EL (cell line): Measurements from ENCODE around the gene C1orf159.
"Not testable (repeated sequence)": the region's sequence is repeated elsewhere in the genome, so short reads cannot be mapped to it uniquely, and the experiment has no call there.

Experiments
- DNase-seq: peaks from one replicate; pipeline ENCODE4 v3.0.0-alpha.2; 2016

Gene C1orf159

GRCh38 chr1:1148569-1148968 is 32.7 kb upstream of the C1orf159 start:
- DNase-seq = no peak

GRCh38 chr1:1148061-1148460 is 32.2 kb upstream of the C1orf159 start:
- no peak for DNase-seq

GRCh38 chr1:1146596-1146995 is 30.7 kb upstream of the C1orf159 start:
- no peak for DNase-seq

GRCh38 chr1:1146026-1146425 is 30.1 kb upstream of the C1orf159 start:
- DNase-seq = no peak

DNA sequence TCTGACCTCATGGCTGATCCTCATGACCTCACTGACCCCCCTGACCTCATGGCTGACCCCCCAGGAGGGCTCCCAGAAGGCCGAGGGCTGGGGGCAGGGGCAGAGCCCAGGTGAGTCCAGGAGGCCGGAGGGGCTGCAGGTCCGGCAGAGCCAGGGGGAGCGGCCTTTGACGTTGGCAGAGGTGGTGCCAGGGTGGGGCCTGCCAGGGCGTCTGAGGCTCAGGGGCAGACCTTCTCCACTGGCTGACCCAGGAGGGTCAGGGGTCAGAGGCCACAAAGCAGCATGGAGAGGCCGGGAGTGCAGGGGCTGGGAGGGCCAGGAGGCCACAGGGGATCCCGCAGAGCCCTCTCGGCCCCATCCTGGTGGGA is 29.6 kb upstream of the C1orf159 start:
- no peak for DNase-seq

GRCh38 chr1:1144843-1145546 is 29.1 kb upstream of the C1orf159 start:
- DNase-seq = no peak

- no peak for DNase-seq
These were observed 28.4 kb upstream of the C1orf159 start for GRCh38 chr1:1144122-1144842.

DNA sequence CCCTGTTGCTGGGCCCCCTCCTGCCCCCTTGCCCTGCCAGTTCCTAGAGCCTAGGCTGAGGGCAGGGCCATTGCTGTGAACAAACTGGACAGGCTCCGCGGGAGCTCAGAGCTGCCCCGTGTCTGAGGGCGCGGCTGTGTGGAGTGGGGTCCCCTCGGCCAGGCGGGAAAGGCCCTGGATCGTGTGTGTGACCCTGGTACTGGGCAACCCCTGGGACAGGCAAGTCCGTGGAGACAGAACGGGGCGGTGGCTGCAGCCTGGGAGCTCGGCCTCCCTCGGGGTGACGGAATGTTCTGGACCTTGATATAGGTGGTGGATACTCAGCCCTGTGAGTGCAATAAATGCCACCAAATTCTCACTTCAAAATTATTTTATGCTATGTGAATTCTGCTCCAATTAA is 27.7 kb upstream of the C1orf159 start:
- no peak for DNase-seq

- DNase-seq = no peak
These were observed 27.0 kb upstream of the C1orf159 start for GRCh38 chr1:1142844-1143243.

GRCh38 chr1:1142352-1142751 is 26.5 kb upstream of the C1orf159 start:
- DNase-seq = not testable (repeated sequence)

- no peak for DNase-seq
These were observed 26.0 kb upstream of the C1orf159 start for GRCh38 chr1:1141911-1142250.

DNA sequence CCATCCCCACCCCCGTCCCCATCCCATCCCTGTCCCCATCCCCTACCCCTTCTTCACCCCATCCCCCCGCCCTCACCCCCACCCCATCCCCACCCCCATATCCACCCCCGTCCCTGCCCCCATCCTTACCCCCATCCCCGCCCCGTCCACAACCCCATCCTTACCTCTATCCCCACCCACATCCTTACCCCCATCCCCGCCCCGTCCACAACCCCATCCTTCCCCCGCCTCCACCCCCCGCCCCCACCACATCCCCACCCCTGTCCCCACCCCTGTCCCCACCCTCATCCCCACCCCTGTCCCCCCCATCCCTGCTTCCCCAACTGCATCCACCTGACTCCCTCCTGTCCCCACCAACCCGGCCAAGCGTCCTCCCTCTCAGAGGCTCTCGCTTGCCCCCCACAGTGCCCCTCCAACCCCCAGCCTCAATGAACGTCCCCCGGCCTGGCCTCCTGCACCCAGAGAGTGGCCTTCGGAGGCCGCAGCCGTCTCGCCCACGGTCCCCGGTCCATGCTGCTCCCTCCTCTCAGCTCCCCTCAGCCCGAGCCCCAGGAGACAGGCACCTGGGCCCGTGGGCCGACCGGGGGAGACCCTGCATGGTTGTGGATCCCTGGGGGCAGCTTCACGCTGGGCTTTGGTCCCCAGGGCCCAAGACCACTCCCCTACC is 25.5 kb upstream of the C1orf159 start:
- DNase-seq = no peak

- no peak for DNase-seq
These were observed 24.8 kb upstream of the C1orf159 start for GRCh38 chr1:1140673-1141072.

GRCh38 chr1:1137256-1138045 is 21.6 kb upstream of the C1orf159 start:
- no peak for DNase-seq

GRCh38 chr1:1136547-1137230 is 20.8 kb upstream of the C1orf159 start:
- no peak for DNase-seq

DNA sequence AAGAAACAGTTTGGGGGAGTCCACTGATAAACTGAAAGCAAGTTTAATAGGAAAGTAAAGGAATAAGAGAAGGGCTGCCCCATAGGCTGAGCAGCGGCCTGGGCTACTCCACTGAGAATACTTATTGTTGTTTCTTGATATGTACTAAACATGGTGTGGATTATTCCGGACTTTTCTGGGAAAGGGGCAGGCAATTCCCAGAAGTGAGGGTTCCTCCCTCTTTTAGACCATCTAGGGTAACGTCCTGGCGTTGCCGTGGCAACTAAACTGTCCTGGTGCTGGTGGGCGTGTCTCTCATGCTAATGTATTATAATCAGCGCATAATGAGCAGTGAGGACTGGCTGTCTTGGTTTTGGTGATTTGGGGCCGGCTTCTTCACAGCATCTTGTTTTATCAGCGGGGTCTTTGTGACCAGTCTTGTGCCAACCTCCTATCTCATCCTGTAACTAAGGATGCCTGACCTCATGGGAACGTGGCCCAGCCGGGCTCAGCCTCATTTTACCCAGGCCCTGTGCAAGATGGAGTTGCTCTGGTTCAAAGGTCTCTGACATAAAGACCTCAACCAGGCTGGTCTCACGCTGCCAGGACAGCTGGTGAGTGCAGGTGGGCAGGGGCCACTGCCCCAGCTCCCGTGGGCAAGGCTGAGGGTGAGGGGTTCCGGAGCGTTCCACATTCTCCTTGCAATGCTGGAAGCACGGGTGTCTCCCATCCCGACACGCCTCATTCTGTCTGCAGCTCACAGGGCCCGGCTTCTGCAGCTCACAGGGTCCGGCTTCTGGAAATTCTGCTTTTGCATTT is 19.6 kb upstream of the C1orf159 start:
- no peak for DNase-seq

- no peak for DNase-seq
These were observed 18.5 kb upstream of the C1orf159 start for GRCh38 chr1:1134300-1134970.

DNA sequence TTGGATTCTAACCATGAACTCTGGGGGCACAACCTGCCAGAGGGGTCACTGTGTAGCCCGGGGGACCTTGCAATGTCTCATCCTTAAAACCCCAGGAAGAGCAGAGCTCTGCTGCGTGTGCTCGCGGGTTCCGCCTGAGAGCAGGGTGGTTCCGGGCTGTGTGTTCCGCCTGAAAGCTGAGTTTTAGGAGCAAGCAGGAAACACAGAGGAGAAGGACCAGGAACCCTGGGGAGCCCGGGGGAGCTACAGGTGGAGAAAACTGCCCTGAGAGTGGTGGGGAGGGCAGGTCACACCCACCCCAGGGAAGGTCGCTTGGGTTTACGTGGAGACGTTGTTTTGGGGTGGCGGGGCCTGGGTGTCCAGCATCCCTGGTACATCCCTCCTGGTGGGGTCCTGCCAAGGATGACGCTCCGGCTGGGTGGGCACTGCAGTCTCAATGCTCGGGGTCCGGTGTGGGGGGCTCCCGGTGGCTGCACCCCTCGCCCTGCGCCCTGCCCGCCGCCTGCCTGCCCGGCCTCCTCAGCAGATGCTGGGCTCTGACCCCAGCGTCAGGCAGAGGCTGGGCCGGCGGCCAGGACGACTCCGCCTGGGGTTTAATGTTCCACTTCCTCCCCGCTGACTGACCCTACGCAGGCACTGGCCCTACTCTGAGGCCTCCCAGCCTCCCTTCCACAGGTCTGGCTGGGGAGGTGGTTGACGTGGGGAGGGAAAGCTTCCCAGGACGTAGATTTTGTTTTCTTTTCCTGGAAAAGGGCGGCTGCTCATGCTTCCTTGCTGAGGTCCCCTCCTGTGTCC is 17.3 kb upstream of the C1orf159 start:
- no peak for DNase-seq

GRCh38 chr1:1132042-1132950 is 16.4 kb upstream of the C1orf159 start:
- no peak for DNase-seq
